ENCODE results near the gene CHAD.
A peak's percentile ranks its signal among the peaks of the same experiment; 100 is the strongest.
"Not testable (repeated sequence)": the region's sequence is repeated elsewhere in the genome, so short reads cannot be mapped to it uniquely, and the experiment has no call there.

The CHAD gene

DNA sequence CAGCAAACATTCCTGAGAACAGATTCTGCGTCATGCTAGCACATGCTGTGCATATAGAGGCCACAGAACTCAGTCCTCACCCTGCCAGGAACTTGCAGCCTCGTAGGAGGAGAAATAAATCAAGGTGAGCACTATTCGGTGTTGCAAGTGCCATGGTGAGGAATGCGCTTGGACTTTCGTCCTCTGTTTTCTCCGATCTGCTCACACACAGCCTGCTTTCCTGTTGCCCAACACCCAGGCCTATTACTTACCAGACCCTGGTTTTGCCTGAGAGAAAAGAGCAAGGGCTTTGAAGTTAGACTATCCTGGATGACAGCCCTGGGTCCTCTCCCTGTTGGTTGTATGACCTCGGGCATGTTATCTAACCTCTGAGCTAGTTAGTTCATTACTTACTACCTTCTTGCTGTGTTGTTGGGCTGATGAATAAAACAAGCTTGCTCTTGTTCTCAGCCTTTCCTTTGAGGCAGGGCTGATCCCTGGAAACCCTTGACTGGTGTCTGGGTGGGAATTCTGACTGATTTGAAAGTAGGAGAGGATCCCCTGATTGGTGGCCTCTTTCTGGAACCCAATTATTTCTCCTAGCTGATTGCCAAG, 39.8 kb downstream of the CHAD start:
- no peak overlapping the region for H2BK15ac ChIP-seq (ENCODE audit: low read depth, poor library complexity, severe bottlenecking)
- no peak overlapping the region for H4K91ac ChIP-seq (ENCODE audit: low read length)
- H2AK5ac ChIP-seq (ENCODE audit: low read length, severe bottlenecking): no peak overlapping the region
- H3K4me2 ChIP-seq (ENCODE audit: low read length, poor library complexity, severe bottlenecking): no peak overlapping the region
- WGBS: 74% methylated on average over 3 of the region's 7 CpGs
- no peaks in the 10 kb centered on the region for H3K27me3 ChIP-seq (ENCODE audit: control insufficient read depth in 1 of 2, insufficient read depth in 1 of 2, low read length in 2 of 2)
- DNase-seq: no peak
- no peak overlapping the region for H2BK12ac ChIP-seq (ENCODE audit: low read length in 2 of 2)
- peaks cover 0 to 2% of the 10 kb centered on the region in 2 experiments for H3K36me3 ChIP-seq (ENCODE audit: control insufficient read depth in 1 of 2, insufficient read depth in 2 of 2, low read depth in 1 of 2, low read length in 2 of 2)
- no peak overlapping the region for H3K9ac ChIP-seq (ENCODE audit: low read length)
- H4K8ac ChIP-seq (ENCODE audit: low read length): no peak overlapping the region
- no peak overlapping the region for H3K4ac ChIP-seq (ENCODE audit: low read depth in 1 of 2, low read length in 2 of 2)
- no peak overlapping the region for H3K18ac ChIP-seq (ENCODE audit: low read depth in 1 of 2, low read length in 2 of 2)
- H2AFZ ChIP-seq (ENCODE audit: low read depth, low read length): no peak overlapping the region
- H2BK5ac ChIP-seq (ENCODE audit: low read depth, low read length, poor library complexity, severe bottlenecking): no peak overlapping the region
- no peak overlapping the region for H3K4me3 ChIP-seq (ENCODE audit: insufficient read depth in 1 of 2, low read depth in 1 of 2, low read length in 2 of 2)
- H3K4me1 ChIP-seq (ENCODE audit: control insufficient read depth, insufficient read depth, low read depth, low read length): peaks cover 32% of the 10 kb centered on the region
- no peak overlapping the region for H2BK120ac ChIP-seq (ENCODE audit: low read depth, low read length)
- no peak overlapping the region for H3K23ac ChIP-seq (ENCODE audit: low read length in 2 of 2)
- no peak overlapping the region for H3K27ac ChIP-seq (ENCODE audit: low read length, poor library complexity, severe bottlenecking)
- no peak overlapping the region for H3K14ac ChIP-seq (ENCODE audit: low read length in 2 of 2)
- no peaks in the 10 kb centered on the region for H3K9me3 ChIP-seq (ENCODE audit: control insufficient read depth, low read length)
- H3K79me1 ChIP-seq (replicated peaks; ENCODE audit: low read length, poor library complexity, severe bottlenecking): peaks cover 19% of the 10 kb centered on the region

DNA sequence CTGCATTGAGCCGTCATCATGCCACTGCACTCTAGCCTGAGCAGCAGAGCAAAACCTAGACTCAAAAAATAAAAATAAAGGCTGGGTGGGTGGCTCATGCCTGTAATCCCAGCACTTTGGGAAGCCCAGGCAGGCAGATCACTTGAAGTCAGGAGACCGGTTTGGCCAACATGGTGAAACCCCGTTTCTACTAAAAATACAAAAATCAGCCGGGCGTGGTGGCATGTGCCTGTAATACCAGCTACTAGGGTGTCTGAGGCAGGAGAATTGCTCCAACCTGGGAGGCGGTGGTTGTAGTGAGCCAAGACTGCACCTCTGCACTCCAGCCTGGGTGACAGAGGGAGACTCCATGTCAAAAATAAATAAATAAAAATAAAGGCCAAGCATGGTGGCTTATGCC, 40.6 kb downstream of the CHAD start:
- H3K23ac ChIP-seq (ENCODE audit: low read length in 2 of 2); H2BK15ac ChIP-seq (ENCODE audit: low read depth, poor library complexity, severe bottlenecking); H4K8ac ChIP-seq (ENCODE audit: low read length); H2BK120ac ChIP-seq (ENCODE audit: low read depth, low read length); H4K91ac ChIP-seq (ENCODE audit: low read length); H3K4ac ChIP-seq (ENCODE audit: low read depth in 1 of 2, low read length in 2 of 2); H3K27me3 ChIP-seq (ENCODE audit: control insufficient read depth in 1 of 2, insufficient read depth in 1 of 2, low read length in 2 of 2); H3K4me3 ChIP-seq (ENCODE audit: insufficient read depth in 1 of 2, low read depth in 1 of 2, low read length in 2 of 2); H3K18ac ChIP-seq (ENCODE audit: low read depth in 1 of 2, low read length in 2 of 2); H3K36me3 ChIP-seq (ENCODE audit: control insufficient read depth in 1 of 2, insufficient read depth in 2 of 2, low read depth in 1 of 2, low read length in 2 of 2); H2AFZ ChIP-seq (ENCODE audit: low read depth, low read length); H3K27ac ChIP-seq (ENCODE audit: low read length, poor library complexity, severe bottlenecking); H3K14ac ChIP-seq (ENCODE audit: low read length in 2 of 2); H3K9me3 ChIP-seq (ENCODE audit: control insufficient read depth, low read length); H3K9ac ChIP-seq (ENCODE audit: low read length); DNase-seq; H2BK12ac ChIP-seq (ENCODE audit: low read length in 2 of 2); H2BK5ac ChIP-seq (ENCODE audit: low read depth, low read length, poor library complexity, severe bottlenecking); H3K4me2 ChIP-seq (ENCODE audit: low read length, poor library complexity, severe bottlenecking); H2AK5ac ChIP-seq (ENCODE audit: low read length, severe bottlenecking): not testable (repeated sequence)
- 100% methylated on average over 6 of the region's 6 CpGs for WGBS
- H3K79me1 ChIP-seq (replicated peaks; ENCODE audit: low read length, poor library complexity, severe bottlenecking): peaks cover 13% of the 10 kb centered on the region
- peaks cover 35% of the 10 kb centered on the region for H3K4me1 ChIP-seq (ENCODE audit: control insufficient read depth, insufficient read depth, low read depth, low read length)

- H2BK5ac ChIP-seq (ENCODE audit: low read depth, low read length, poor library complexity, severe bottlenecking): no peak overlapping the region
- H3K36me3 ChIP-seq (ENCODE audit: control insufficient read depth in 1 of 2, insufficient read depth in 2 of 2, low read depth in 1 of 2, low read length in 2 of 2): peaks cover 0 to 2% of the 10 kb centered on the region in 2 experiments
- peaks cover 32% of the 10 kb centered on the region for H3K4me1 ChIP-seq (ENCODE audit: control insufficient read depth, insufficient read depth, low read depth, low read length)
- peak overlapping the region; percentile 87 for H3K4me2 ChIP-seq (ENCODE audit: low read length, poor library complexity, severe bottlenecking)
- H2BK12ac ChIP-seq (ENCODE audit: low read length in 2 of 2): peak overlapping the region in 1 of 2 experiments; percentile 27
- H3K27ac ChIP-seq (ENCODE audit: low read length, poor library complexity, severe bottlenecking): peak overlapping the region; percentile 63
- H3K14ac ChIP-seq (ENCODE audit: low read length in 2 of 2): peak overlapping the region in 1 of 2 experiments; percentile 75
- H2BK120ac ChIP-seq (ENCODE audit: low read depth, low read length): no peak overlapping the region
- H4K91ac ChIP-seq (ENCODE audit: low read length): no peak overlapping the region
- H3K9ac ChIP-seq (ENCODE audit: low read length): peak overlapping the region; percentile 75
- no peaks in the 10 kb centered on the region for H3K9me3 ChIP-seq (ENCODE audit: control insufficient read depth, low read length)
- H3K4ac ChIP-seq (ENCODE audit: low read depth in 1 of 2, low read length in 2 of 2): peak overlapping the region in 1 of 2 experiments; percentile 40
- no peak overlapping the region for H2AK5ac ChIP-seq (ENCODE audit: low read length, severe bottlenecking)
- peak; percentile 76 for DNase-seq
- H3K79me1 ChIP-seq (replicated peaks; ENCODE audit: low read length, poor library complexity, severe bottlenecking): peaks cover 13% of the 10 kb centered on the region
- WGBS: 42% methylated on average over 4 of the region's 4 CpGs
- H2BK15ac ChIP-seq (ENCODE audit: low read depth, poor library complexity, severe bottlenecking): no peak overlapping the region
- H4K8ac ChIP-seq (ENCODE audit: low read length): peak overlapping the region; percentile 56
- peak overlapping the region; percentile 72 to 83 for H3K4me3 ChIP-seq (ENCODE audit: insufficient read depth in 1 of 2, low read depth in 1 of 2, low read length in 2 of 2)
- H3K23ac ChIP-seq (ENCODE audit: low read length in 2 of 2): no peak overlapping the region
- H2AFZ ChIP-seq (ENCODE audit: low read depth, low read length): peak overlapping the region; percentile 65
- H3K18ac ChIP-seq (ENCODE audit: low read depth in 1 of 2, low read length in 2 of 2): peak overlapping the region in 1 of 2 experiments; percentile 88
- H3K27me3 ChIP-seq (ENCODE audit: control insufficient read depth in 1 of 2, insufficient read depth in 1 of 2, low read length in 2 of 2): no peaks in the 10 kb centered on the region
Observed at GRCh38 chr17:50426814-50427787, 41.6 kb downstream of the CHAD start.

GRCh38 chr17:50426472-50426782, 42.3 kb downstream of the CHAD start:
- H3K18ac ChIP-seq (ENCODE audit: low read depth in 1 of 2, low read length in 2 of 2): peak overlapping the region in 1 of 2 experiments; percentile 65
- no peak overlapping the region for H2BK12ac ChIP-seq (ENCODE audit: low read length in 2 of 2)
- H3K14ac ChIP-seq (ENCODE audit: low read length in 2 of 2): peak overlapping the region in 1 of 2 experiments; percentile 75
- peak overlapping the region; percentile 87 for H3K4me2 ChIP-seq (ENCODE audit: low read length, poor library complexity, severe bottlenecking)
- peak overlapping the region; percentile 73 for H2BK15ac ChIP-seq (ENCODE audit: low read depth, poor library complexity, severe bottlenecking)
- peak overlapping the region; percentile 75 for H3K9ac ChIP-seq (ENCODE audit: low read length)
- peaks cover 13% of the 10 kb centered on the region for H3K79me1 ChIP-seq (replicated peaks; ENCODE audit: low read length, poor library complexity, severe bottlenecking)
- H3K27ac ChIP-seq (ENCODE audit: low read length, poor library complexity, severe bottlenecking): peak overlapping the region; percentile 63
- H3K36me3 ChIP-seq (ENCODE audit: control insufficient read depth in 1 of 2, insufficient read depth in 2 of 2, low read depth in 1 of 2, low read length in 2 of 2): peaks cover 0 to 2% of the 10 kb centered on the region in 2 experiments
- H4K91ac ChIP-seq (ENCODE audit: low read length): no peak overlapping the region
- no peaks in the 10 kb centered on the region for H3K9me3 ChIP-seq (ENCODE audit: control insufficient read depth, low read length)
- H3K4me1 ChIP-seq (ENCODE audit: control insufficient read depth, insufficient read depth, low read depth, low read length): peaks cover 31% of the 10 kb centered on the region
- peak overlapping the region; percentile 56 for H4K8ac ChIP-seq (ENCODE audit: low read length)
- no peak overlapping the region for H2AK5ac ChIP-seq (ENCODE audit: low read length, severe bottlenecking)
- H2BK5ac ChIP-seq (ENCODE audit: low read depth, low read length, poor library complexity, severe bottlenecking): no peak overlapping the region
- H3K27me3 ChIP-seq (ENCODE audit: control insufficient read depth in 1 of 2, insufficient read depth in 1 of 2, low read length in 2 of 2): no peaks in the 10 kb centered on the region
- peak overlapping the region; percentile 65 for H2AFZ ChIP-seq (ENCODE audit: low read depth, low read length)
- H3K23ac ChIP-seq (ENCODE audit: low read length in 2 of 2): peak overlapping the region in 1 of 2 experiments; percentile 87
- H2BK120ac ChIP-seq (ENCODE audit: low read depth, low read length): peak overlapping the region; percentile 55
- no peak for DNase-seq
- 10% methylated on average over 3 of the region's 7 CpGs for WGBS
- H3K4me3 ChIP-seq (ENCODE audit: insufficient read depth in 1 of 2, low read depth in 1 of 2, low read length in 2 of 2): peak overlapping the region; percentile 72 to 83
- peak overlapping the region in 1 of 2 experiments; percentile 40 for H3K4ac ChIP-seq (ENCODE audit: low read depth in 1 of 2, low read length in 2 of 2)
